ENCODE measurements around the gene NOTCH1.
A peak's percentile ranks its signal among the peaks of the same experiment; 100 is the strongest.

NOTCH1 gene

GRCh38 chr9:136504512-136505348, 41.1 kb downstream of the NOTCH1 start:
- H4K20me1 ChIP-seq (ENCODE audit: insufficient read depth, low read length): peaks cover 4% of the 10 kb centered on the region; the same call in 1 of the 2 replicates
- peaks cover 51% of the 10 kb centered on the region for H3K36me3 ChIP-seq (replicated peaks; ENCODE audit: low read depth, low read length)
- TF ChIP-seq EZH2phosphoT487 (IDR thresholded peaks at IDR 0.05; ENCODE audit: low read depth) (no peak), CTCF (IDR thresholded peaks at IDR 0.05; ENCODE audit: low read depth, low read length) (no peak)
- no peak overlapping the region for H3K4me3 ChIP-seq (ENCODE audit: low read length)
- H3K9ac ChIP-seq (ENCODE audit: low read length): no peak overlapping the region
- H3K9me3 ChIP-seq (ENCODE audit: insufficient read depth, low read length): no peaks in the 10 kb centered on the region
- H3K4me2 ChIP-seq (ENCODE audit: low read length): no peak overlapping the region
- no peak overlapping the region for H3K27ac ChIP-seq (ENCODE audit: low read length)
- H3K27me3 ChIP-seq (ENCODE audit: low read depth, low read length): no peaks in the 10 kb centered on the region
- H2AFZ ChIP-seq (ENCODE audit: low read depth, low read length): no peak overlapping the region
- peaks cover 8% of the 10 kb centered on the region; the same call in 1 of the 2 replicates for H3K4me1 ChIP-seq (ENCODE audit: low read length)
- H3K79me2 ChIP-seq (ENCODE audit: low read length): no peaks in the 10 kb centered on the region

- no peak overlapping the region for H3K9ac ChIP-seq (ENCODE audit: low read length)
- H3K4me1 ChIP-seq (ENCODE audit: low read length): peaks cover 11% of the 10 kb centered on the region; the same call in 1 of the 2 replicates
- no peaks in the 10 kb centered on the region for H3K79me2 ChIP-seq (ENCODE audit: low read length)
- H3K4me3 ChIP-seq (ENCODE audit: low read length): no peak overlapping the region
- H3K27ac ChIP-seq (ENCODE audit: low read length): no peak overlapping the region
- peak; percentile 12 for TF ChIP-seq CTCF (IDR thresholded peaks at IDR 0.05; ENCODE audit: low read depth, low read length)
- no peak for TF ChIP-seq EZH2phosphoT487 (IDR thresholded peaks at IDR 0.05; ENCODE audit: low read depth)
- H3K36me3 ChIP-seq (replicated peaks; ENCODE audit: low read depth, low read length): peaks cover 54% of the 10 kb centered on the region
- no peaks in the 10 kb centered on the region for H3K9me3 ChIP-seq (ENCODE audit: insufficient read depth, low read length)
- H4K20me1 ChIP-seq (ENCODE audit: insufficient read depth, low read length): peaks cover 4% of the 10 kb centered on the region; the same call in 1 of the 2 replicates
- no peaks in the 10 kb centered on the region for H3K27me3 ChIP-seq (ENCODE audit: low read depth, low read length)
- H3K4me2 ChIP-seq (ENCODE audit: low read length): no peak overlapping the region
- H2AFZ ChIP-seq (ENCODE audit: low read depth, low read length): no peak overlapping the region
These were observed 42.8 kb downstream of the NOTCH1 start for GRCh38 chr9:136502940-136503550.

- no peaks in the 10 kb centered on the region for H3K79me2 ChIP-seq (ENCODE audit: low read length)
- H3K9me3 ChIP-seq (ENCODE audit: insufficient read depth, low read length): no peaks in the 10 kb centered on the region
- no peak overlapping the region for H3K4me3 ChIP-seq (ENCODE audit: low read length)
- H4K20me1 ChIP-seq (ENCODE audit: insufficient read depth, low read length): peaks cover 4% of the 10 kb centered on the region; the same call in 1 of the 2 replicates
- no peak overlapping the region for H3K9ac ChIP-seq (ENCODE audit: low read length)
- H2AFZ ChIP-seq (ENCODE audit: low read depth, low read length): no peak overlapping the region
- TF ChIP-seq EZH2phosphoT487 (IDR thresholded peaks at IDR 0.05; ENCODE audit: low read depth) (no peak), CTCF (IDR thresholded peaks at IDR 0.05; ENCODE audit: low read depth, low read length) (no peak)
- no peak overlapping the region for H3K4me2 ChIP-seq (ENCODE audit: low read length)
- H3K36me3 ChIP-seq (replicated peaks; ENCODE audit: low read depth, low read length): peaks cover 53% of the 10 kb centered on the region
- H3K4me1 ChIP-seq (ENCODE audit: low read length): peaks cover 11% of the 10 kb centered on the region; the same call in 1 of the 2 replicates
- no peaks in the 10 kb centered on the region for H3K27me3 ChIP-seq (ENCODE audit: low read depth, low read length)
- no peak overlapping the region for H3K27ac ChIP-seq (ENCODE audit: low read length)
These were observed 43.7 kb downstream of the NOTCH1 start for GRCh38 chr9:136502196-136502595.

- peaks cover 58% of the 10 kb centered on the region for H3K36me3 ChIP-seq (replicated peaks; ENCODE audit: low read depth, low read length)
- peaks cover 4% of the 10 kb centered on the region; the same call in 1 of the 2 replicates for H4K20me1 ChIP-seq (ENCODE audit: insufficient read depth, low read length)
- no peak for TF ChIP-seq CTCF (IDR thresholded peaks at IDR 0.05; ENCODE audit: low read depth, low read length)
- TF ChIP-seq EZH2phosphoT487 (IDR thresholded peaks at IDR 0.05; ENCODE audit: low read depth): no peak
- H3K27me3 ChIP-seq (ENCODE audit: low read depth, low read length): no peaks in the 10 kb centered on the region
- no peak overlapping the region for H3K9ac ChIP-seq (ENCODE audit: low read length)
- peaks cover 11% of the 10 kb centered on the region; the same call in 1 of the 2 replicates for H3K4me1 ChIP-seq (ENCODE audit: low read length)
- no peak overlapping the region for H2AFZ ChIP-seq (ENCODE audit: low read depth, low read length)
- H3K9me3 ChIP-seq (ENCODE audit: insufficient read depth, low read length): no peaks in the 10 kb centered on the region
- no peaks in the 10 kb centered on the region for H3K79me2 ChIP-seq (ENCODE audit: low read length)
- no peak overlapping the region for H3K4me2 ChIP-seq (ENCODE audit: low read length)
- no peak overlapping the region for H3K4me3 ChIP-seq (ENCODE audit: low read length)
- H3K27ac ChIP-seq (ENCODE audit: low read length): no peak overlapping the region
These were observed 44.2 kb downstream of the NOTCH1 start for GRCh38 chr9:136501686-136502085.
